DOHH2 (cell line): ENCODE results near the gene LGALS8.
A peak's percentile ranks its signal among the peaks of the same experiment; 100 is the strongest.

Experiments
- H3F3A ChIP-seq: fragments of 200-600 bp; sonication (generic), shearing (Covaris generic); 2 replicates; pipeline ENCODE4 v1.6.0; 2016; ENCODE audit warnings: antibody characterized with exemption, mild to moderate bottlenecking; ENCODE audit not compliant: control insufficient read depth, insufficient read depth
- H3K27ac ChIP-seq: fragments of 200-600 bp; sonication (generic); 2 replicates; pipeline ENCODE4 v1.5.1; 2014; ENCODE audit warnings: low read depth, mild to moderate bottlenecking, low read length, moderate library complexity
- H3K27me3 ChIP-seq: fragments of 200-600 bp; sonication (generic); 2 replicates; pipeline ENCODE4 v1.6.1; 2014; ENCODE audit warnings: mild to moderate bottlenecking, low read length, mixed read lengths; ENCODE audit not compliant: control insufficient read depth
- H3K36me3 ChIP-seq: fragments of 200-600 bp; sonication (generic); 2 replicates; pipeline ENCODE4 v1.6.1; 2014; ENCODE audit warnings: mild to moderate bottlenecking, low read length, moderate library complexity, mixed read lengths; ENCODE audit not compliant: control insufficient read depth
- H3K4me1 ChIP-seq: fragments of 200-600 bp; sonication (generic); 2 replicates; pipeline ENCODE4 v1.6.1; 2014; ENCODE audit warnings: mild to moderate bottlenecking, low read length, mixed read lengths; ENCODE audit not compliant: control insufficient read depth
- H3K4me2 ChIP-seq: fragments of 200-600 bp; sonication (generic); 2 replicates; pipeline ENCODE4 v1.6.0; 2014; ENCODE audit warnings: mild to moderate bottlenecking, low read length, moderate library complexity
- H3K4me3 ChIP-seq: fragments of 200-600 bp; sonication (generic); 2 replicates; pipeline ENCODE4 v1.5.1; 2014; ENCODE audit warnings: mild to moderate bottlenecking, low read length, mixed read lengths
- H3K79me2 ChIP-seq: fragments of 200-600 bp; sonication (generic); 2 replicates; pipeline ENCODE4 v1.6.1; 2014; ENCODE audit warnings: mild to moderate bottlenecking, low read length, mixed read lengths; ENCODE audit not compliant: control insufficient read depth
- H3K9me2 ChIP-seq: fragments of 200-600 bp; sonication (generic); replicated peaks from 2 replicates; pipeline ENCODE4 v1.6.1; 2014; ENCODE audit warnings: mild to moderate bottlenecking, low read length, mixed read lengths; ENCODE audit not compliant: control insufficient read depth
- H3K9me3 ChIP-seq: fragments of 200-600 bp; sonication (generic); 2 replicates; pipeline ENCODE4 v1.6.1; 2014; ENCODE audit warnings: antibody characterized with exemption, low read length, mixed read lengths; ENCODE audit not compliant: control insufficient read depth, insufficient read depth
- H4K20me1 ChIP-seq: fragments of 200-600 bp; sonication (generic); 2 replicates; pipeline ENCODE4 v1.6.0; 2014; ENCODE audit warnings: low read depth, mild to moderate bottlenecking, antibody characterized with exemption, low read length, moderate library complexity; ENCODE audit not compliant: control insufficient read depth, insufficient read depth
- EZH2phosphoT487 ChIP-seq: fragments of 200-600 bp; sonication (generic); IDR thresholded peaks from 2 replicates; pipeline ENCODE4 v1.6.1; 2017; ENCODE audit warnings: borderline replicate concordance, mild to moderate bottlenecking, antibody characterized with exemption, low read length, moderate library complexity, mixed read lengths
- TF ChIP-seq, protein P1 (sequence below): fragments of 200-600 bp; sonication (generic); IDR thresholded peaks from one replicate; pipeline ENCODE4 v1.5.1; 2014; ENCODE audit warnings: antibody characterized with exemption, mild to moderate bottlenecking, low read depth, low read length; ENCODE audit not compliant: poor library complexity, severe bottlenecking

Gene LGALS8

DNA sequence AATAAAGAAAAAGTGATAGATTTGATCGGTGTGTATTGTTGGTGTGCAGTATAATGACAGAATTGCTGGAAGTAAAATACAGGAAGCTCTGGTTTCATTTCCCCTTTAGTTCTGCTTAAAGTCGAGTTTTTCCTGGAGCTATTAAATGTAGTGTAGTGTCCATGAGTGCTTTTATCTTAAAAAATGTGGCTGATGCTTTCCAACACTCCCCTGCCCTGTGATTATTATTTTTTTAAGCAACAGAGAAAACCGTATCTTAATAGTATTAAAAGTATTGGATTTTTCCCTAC lies 1.1 kb downstream of the LGALS8 start:
- Histone ChIP-seq H3K4me2 (peak overlapping the region; percentile 91), H3K79me2 (no peaks in the 10 kb centered on the region), H3K4me1 (peaks cover 12% of the 10 kb centered on the region), H3K27ac (peak overlapping the region; percentile 52), H3K9me3 (no peaks in the 10 kb centered on the region), H3K36me3 (peaks cover 3% of the 10 kb centered on the region; the same call in 1 of the 2 replicates), H4K20me1 (no peaks in the 10 kb centered on the region), H3K27me3 (peaks cover 34% of the 10 kb centered on the region), H3K9me2 (no peaks in the 10 kb centered on the region), H3F3A (peaks cover 8% of the 10 kb centered on the region), H3K4me3 (peak overlapping the region; percentile 94)
- TF ChIP-seq, protein P1, sequence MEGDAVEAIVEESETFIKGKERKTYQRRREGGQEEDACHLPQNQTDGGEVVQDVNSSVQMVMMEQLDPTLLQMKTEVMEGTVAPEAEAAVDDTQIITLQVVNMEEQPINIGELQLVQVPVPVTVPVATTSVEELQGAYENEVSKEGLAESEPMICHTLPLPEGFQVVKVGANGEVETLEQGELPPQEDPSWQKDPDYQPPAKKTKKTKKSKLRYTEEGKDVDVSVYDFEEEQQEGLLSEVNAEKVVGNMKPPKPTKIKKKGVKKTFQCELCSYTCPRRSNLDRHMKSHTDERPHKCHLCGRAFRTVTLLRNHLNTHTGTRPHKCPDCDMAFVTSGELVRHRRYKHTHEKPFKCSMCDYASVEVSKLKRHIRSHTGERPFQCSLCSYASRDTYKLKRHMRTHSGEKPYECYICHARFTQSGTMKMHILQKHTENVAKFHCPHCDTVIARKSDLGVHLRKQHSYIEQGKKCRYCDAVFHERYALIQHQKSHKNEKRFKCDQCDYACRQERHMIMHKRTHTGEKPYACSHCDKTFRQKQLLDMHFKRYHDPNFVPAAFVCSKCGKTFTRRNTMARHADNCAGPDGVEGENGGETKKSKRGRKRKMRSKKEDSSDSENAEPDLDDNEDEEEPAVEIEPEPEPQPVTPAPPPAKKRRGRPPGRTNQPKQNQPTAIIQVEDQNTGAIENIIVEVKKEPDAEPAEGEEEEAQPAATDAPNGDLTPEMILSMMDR = no peak
- no peak for TF ChIP-seq EZH2phosphoT487

DNA sequence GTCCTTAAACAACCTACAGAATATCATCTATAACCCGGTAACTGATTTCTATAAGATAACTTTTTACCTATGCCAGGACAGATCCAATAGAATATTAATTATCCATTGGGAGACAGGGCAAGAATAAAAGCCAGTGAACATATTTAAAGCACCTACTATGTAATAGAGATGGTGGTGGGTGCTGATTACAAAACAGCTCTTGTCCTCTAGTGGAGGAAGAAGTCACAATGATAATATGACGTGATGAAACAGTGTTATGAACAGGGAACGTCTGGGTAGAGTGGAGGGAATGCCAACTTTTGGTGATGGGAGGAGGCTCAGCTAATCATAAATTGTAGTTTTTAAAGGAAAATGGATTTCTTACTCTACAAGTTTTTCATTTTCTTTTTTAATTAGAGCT lies 2.3 kb downstream of the LGALS8 start:
- H3F3A ChIP-seq = peaks cover 8% of the 10 kb centered on the region
- H3K36me3 ChIP-seq = peaks cover 3% of the 10 kb centered on the region; the same call in 1 of the 2 replicates
- peaks cover 26% of the 10 kb centered on the region for H3K27me3 ChIP-seq
- no peaks in the 10 kb centered on the region for H3K9me3 ChIP-seq
- no peak overlapping the region for H3K4me3 ChIP-seq
- H3K79me2 ChIP-seq = no peaks in the 10 kb centered on the region
- H4K20me1 ChIP-seq = no peaks in the 10 kb centered on the region
- H3K4me1 ChIP-seq = peaks cover 16% of the 10 kb centered on the region
- H3K27ac ChIP-seq = no peak overlapping the region
- H3K4me2 ChIP-seq = no peak overlapping the region
- H3K9me2 ChIP-seq = no peaks in the 10 kb centered on the region
- TF ChIP-seq, protein P1 = no peak
- TF ChIP-seq EZH2phosphoT487 = no peak

DNA sequence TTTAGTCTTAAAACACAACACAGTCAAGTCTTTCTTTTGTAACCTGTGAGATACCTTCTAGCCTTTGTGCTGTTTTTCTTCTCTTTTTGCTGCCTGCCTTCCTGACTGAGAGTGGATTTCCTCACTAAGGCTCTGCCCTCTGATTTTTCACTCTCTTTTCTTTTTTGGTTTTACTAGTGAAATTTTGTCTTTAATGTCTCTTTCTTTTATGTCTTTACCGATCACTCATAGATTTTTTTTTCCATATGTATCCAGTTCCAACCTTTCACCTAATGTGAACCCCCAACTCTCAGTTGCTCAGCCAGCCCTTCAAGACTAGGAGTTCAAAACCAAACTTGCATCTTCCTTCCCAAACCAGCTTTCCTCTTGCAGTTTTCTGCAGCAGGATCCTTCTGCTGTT lies 6.5 kb downstream of the LGALS8 start:
- H3K4me1 ChIP-seq = peaks cover 12% of the 10 kb centered on the region
- H3K4me2 ChIP-seq = no peak overlapping the region
- peaks cover 3% of the 10 kb centered on the region; the same call in 1 of the 2 replicates for H3K36me3 ChIP-seq

DNA sequence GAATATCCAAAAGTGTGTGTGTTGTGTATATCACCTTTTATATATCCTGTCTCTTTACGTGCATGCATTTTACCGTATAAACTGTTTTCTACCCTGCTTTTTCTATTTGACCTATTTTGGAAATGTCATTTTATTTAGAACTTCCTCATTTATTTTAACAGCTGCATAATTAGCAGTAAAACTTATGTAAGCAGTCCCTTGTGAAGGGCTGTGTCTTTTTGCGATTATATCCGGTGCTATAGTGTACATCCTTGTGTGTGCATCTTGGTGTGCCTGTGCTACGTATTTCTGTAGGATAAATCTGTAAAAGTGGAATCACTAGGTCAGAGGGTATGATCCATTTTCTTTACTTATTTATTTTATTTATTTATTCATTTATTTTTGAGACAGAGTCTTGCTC lies 7.2 kb downstream of the LGALS8 start:
- Histone ChIP-seq H3K27me3 (no peaks in the 10 kb centered on the region), H3K79me2 (no peaks in the 10 kb centered on the region), H3K9me3 (no peaks in the 10 kb centered on the region), H3K4me2 (no peak overlapping the region), H3K27ac (no peak overlapping the region), H3F3A (no peaks in the 10 kb centered on the region), H3K4me3 (no peak overlapping the region), H3K9me2 (no peaks in the 10 kb centered on the region), H3K36me3 (peaks cover 2% of the 10 kb centered on the region; the same call in 1 of the 2 replicates), H3K4me1 (peaks cover 12% of the 10 kb centered on the region), H4K20me1 (no peaks in the 10 kb centered on the region)
- no peak for TF ChIP-seq EZH2phosphoT487

More for the DNA sequence above, 6.5 kb downstream of the LGALS8 start:
- Histone ChIP-seq H3K27ac (no peak overlapping the region), H3K27me3 (no peaks in the 10 kb centered on the region), H3F3A (no peaks in the 10 kb centered on the region), H4K20me1 (no peaks in the 10 kb centered on the region), H3K9me3 (no peaks in the 10 kb centered on the region), H3K4me3 (no peak overlapping the region), H3K79me2 (no peaks in the 10 kb centered on the region), H3K9me2 (no peaks in the 10 kb centered on the region)
- no peak for TF ChIP-seq EZH2phosphoT487
